Measurements from ENCODE around the gene SRPK2.
A peak's percentile ranks its signal among the peaks of the same experiment; 100 is the strongest.
"Not testable (repeated sequence)": the region's sequence is repeated elsewhere in the genome, so short reads cannot be mapped to it uniquely, and the experiment has no call there.

The SRPK2 gene

GRCh38 chr7:105304040-105304895, 84.5 kb downstream of the SRPK2 start:
- no peak for DNase-seq (ENCODE audit: low spot score)

GRCh38 chr7:105300587-105300986, 88.1 kb downstream of the SRPK2 start:
- not testable (repeated sequence) for DNase-seq (ENCODE audit: low spot score)

- no peak for DNase-seq (ENCODE audit: low spot score)
Observed at GRCh38 chr7:105298439-105298894, 90.3 kb downstream of the SRPK2 start.

GRCh38 chr7:105297985-105298384, 90.7 kb downstream of the SRPK2 start:
- DNase-seq (ENCODE audit: low spot score): no peak

GRCh38 chr7:105297309-105297708, 91.4 kb downstream of the SRPK2 start:
- DNase-seq (ENCODE audit: low spot score): no peak

- DNase-seq (ENCODE audit: low spot score): no peak
Observed at GRCh38 chr7:105296491-105296890, 92.2 kb downstream of the SRPK2 start.

GRCh38 chr7:105295596-105296352, 92.9 kb downstream of the SRPK2 start:
- no peak for DNase-seq (ENCODE audit: low spot score)

- not testable (repeated sequence) for DNase-seq (ENCODE audit: low spot score)
Observed at GRCh38 chr7:105294482-105294881, 94.2 kb downstream of the SRPK2 start.

- DNase-seq (ENCODE audit: low spot score): no peak
Observed at GRCh38 chr7:105289704-105290103, 99.0 kb downstream of the SRPK2 start.

- no peak for DNase-seq (ENCODE audit: low spot score)
Observed at GRCh38 chr7:105286441-105286840, 102.3 kb downstream of the SRPK2 start.

GRCh38 chr7:105285118-105285874, 103.4 kb downstream of the SRPK2 start:
- DNase-seq (ENCODE audit: low spot score): no peak

GRCh38 chr7:105284014-105284413, 104.7 kb downstream of the SRPK2 start:
- DNase-seq (ENCODE audit: low spot score): no peak

- DNase-seq (ENCODE audit: low spot score): no peak
Observed at GRCh38 chr7:105281966-105282365, 106.8 kb downstream of the SRPK2 start.

- DNase-seq (ENCODE audit: low spot score): no peak
Observed at GRCh38 chr7:105279688-105280007, 109.1 kb downstream of the SRPK2 start.

GRCh38 chr7:105278973-105279687, 109.6 kb downstream of the SRPK2 start:
- DNase-seq (ENCODE audit: low spot score): no peak

- DNase-seq (ENCODE audit: low spot score): no peak
Observed at GRCh38 chr7:105278565-105278964, 110.2 kb downstream of the SRPK2 start.

GRCh38 chr7:105277341-105277740, 111.4 kb downstream of the SRPK2 start:
- DNase-seq (ENCODE audit: low spot score): no peak

- peak; percentile 39 for DNase-seq (ENCODE audit: low spot score)
Observed at GRCh38 chr7:105270117-105270516, 118.6 kb downstream of the SRPK2 start.

- DNase-seq (ENCODE audit: low spot score): no peak
Observed at GRCh38 chr7:105269397-105269796, 119.3 kb downstream of the SRPK2 start.

GRCh38 chr7:105268511-105269392, 120.0 kb downstream of the SRPK2 start:
- DNase-seq (ENCODE audit: low spot score): peak; percentile 49

GRCh38 chr7:105268056-105268455, 120.7 kb downstream of the SRPK2 start:
- DNase-seq (ENCODE audit: low spot score): no peak

All from D341Med (cell line).